KMS-11 (cell line): Measurements from ENCODE around the gene TXNRD1.

Source experiments
- H2AFZ ChIP-seq: fragments of 200-600 bp; sonication (generic); 2 replicates; pipeline ENCODE4 v1.6.1; 2016; ENCODE audit warnings: antibody characterized with exemption, mixed run types, low read depth
- H3K27ac ChIP-seq: fragments of 200-600 bp; sonication (generic); 2 replicates; pipeline ENCODE4 v1.6.1; 2016; ENCODE audit warnings: mild to moderate bottlenecking, mixed run types
- H3K27me3 ChIP-seq: fragments of 200-600 bp; sonication (generic); 2 replicates; pipeline ENCODE4 v1.6.1; 2017; ENCODE audit warnings: mild to moderate bottlenecking, low read depth, mixed run types, moderate library complexity; ENCODE audit not compliant: insufficient read depth
- H3K36me3 ChIP-seq: fragments of 200-600 bp; sonication (generic); 2 replicates; pipeline ENCODE4 v1.6.1; 2017; ENCODE audit warnings: mild to moderate bottlenecking, mixed run types; ENCODE audit not compliant: insufficient read depth
- H3K4me1 ChIP-seq: fragments of 200-600 bp; sonication (generic); 2 replicates; pipeline ENCODE4 v1.6.1; 2016; ENCODE audit warnings: mild to moderate bottlenecking, low read depth, mixed run types; ENCODE audit not compliant: poor library complexity, severe bottlenecking
- H3K4me2 ChIP-seq: fragments of 200-600 bp; sonication (generic); 2 replicates; pipeline ENCODE4 v1.7.0; 2016; ENCODE audit warnings: mild to moderate bottlenecking, mixed run types
- H3K4me3 ChIP-seq: fragments of 200-600 bp; sonication (generic); IDR thresholded peaks from 2 replicates; pipeline ENCODE4 v1.6.1; 2017; ENCODE audit warnings: low read depth, low read length, mixed read lengths; ENCODE audit not compliant: insufficient read depth
- H3K79me2 ChIP-seq: fragments of 200-600 bp; sonication (generic); 2 replicates; pipeline ENCODE4 v1.6.1; 2016; ENCODE audit warnings: low read depth, mixed run types; ENCODE audit not compliant: insufficient read depth
- H3K9ac ChIP-seq: fragments of 200-600 bp; sonication (generic); 2 replicates; pipeline ENCODE4 v1.6.1; 2016; ENCODE audit warnings: mild to moderate bottlenecking, mixed run types
- H4K20me1 ChIP-seq: fragments of 200-600 bp; sonication (generic); 2 replicates; pipeline ENCODE4 v1.6.1; 2016; ENCODE audit warnings: mild to moderate bottlenecking, mixed run types; ENCODE audit not compliant: insufficient read depth
- CTCF ChIP-seq: fragments of 200-600 bp; sonication (generic); conservative IDR thresholded peaks from 2 replicates; pipeline ENCODE4 v1.6.1; 2017; ENCODE audit warnings: low read depth, mild to moderate bottlenecking, antibody characterized with exemption, low read length, moderate library complexity, mixed read lengths

TXNRD1 gene

DNA sequence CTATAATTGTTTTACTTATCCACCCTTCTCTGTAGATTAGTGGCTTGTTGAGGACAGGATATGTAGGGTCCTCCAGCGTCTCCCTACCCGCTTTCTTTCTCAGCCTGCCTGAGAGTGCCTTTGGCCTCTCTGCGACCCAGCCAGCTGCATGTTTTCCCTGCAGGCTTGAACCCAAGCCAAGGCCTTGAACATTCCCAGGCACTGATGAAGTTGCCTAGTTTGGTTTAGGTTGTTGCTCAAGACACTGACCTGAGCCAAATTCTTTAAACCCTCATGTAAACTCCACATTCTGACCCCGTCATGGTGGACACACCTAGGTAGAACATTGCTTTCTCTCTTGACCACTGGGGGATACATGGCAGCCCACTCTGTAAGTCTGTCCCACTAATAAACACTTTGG is 33.4 kb upstream of the TXNRD1 start:
- Histone ChIP-seq H3K27me3 (no peaks in the 10 kb centered on the region), H3K79me2 (no peaks in the 10 kb centered on the region), H3K27ac (no peak overlapping the region), H3K9ac (no peak overlapping the region), H3K4me3 (no peak overlapping the region), H4K20me1 (no peaks in the 10 kb centered on the region), H3K4me1 (no peaks in the 10 kb centered on the region), H2AFZ (no peak overlapping the region), H3K36me3 (no peaks in the 10 kb centered on the region), H3K4me2 (no peak overlapping the region)
- no peak for TF ChIP-seq CTCF

- Histone ChIP-seq H3K36me3 (no peaks in the 10 kb centered on the region), H3K4me1 (no peaks in the 10 kb centered on the region), H3K9ac (no peak overlapping the region), H2AFZ (no peak overlapping the region), H3K4me2 (no peak overlapping the region), H3K79me2 (no peaks in the 10 kb centered on the region), H3K27ac (no peak overlapping the region), H3K4me3 (no peak overlapping the region), H4K20me1 (no peaks in the 10 kb centered on the region), H3K27me3 (no peaks in the 10 kb centered on the region)
- no peak for TF ChIP-seq CTCF
These were observed 32.8 kb upstream of the TXNRD1 start for GRCh38 chr12:104182621-104183378.

DNA sequence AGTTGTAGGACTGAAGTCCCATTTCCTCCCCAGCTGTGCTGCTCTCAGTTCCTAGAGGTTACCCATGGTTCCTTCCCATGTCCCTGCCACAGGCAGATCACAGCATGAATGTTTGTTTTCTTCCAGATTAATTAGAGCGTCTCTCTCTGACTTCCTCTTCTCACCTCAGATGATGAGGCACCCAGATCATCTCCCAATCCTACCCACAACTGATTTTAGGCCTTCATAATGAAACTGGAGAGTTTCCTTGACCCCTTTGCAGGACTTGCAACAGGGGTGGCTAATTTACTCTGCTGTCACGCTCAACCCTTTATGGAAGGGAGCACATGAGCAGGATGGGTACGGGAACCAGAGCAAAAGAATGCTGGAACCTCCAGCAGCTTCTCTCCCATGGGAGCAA is 32.1 kb upstream of the TXNRD1 start:
- Histone ChIP-seq H3K4me2 (no peak overlapping the region), H3K4me1 (no peaks in the 10 kb centered on the region), H3K27me3 (no peaks in the 10 kb centered on the region), H2AFZ (no peak overlapping the region), H3K9ac (no peak overlapping the region), H3K27ac (no peak overlapping the region), H3K36me3 (no peaks in the 10 kb centered on the region), H3K4me3 (no peak overlapping the region), H4K20me1 (no peaks in the 10 kb centered on the region), H3K79me2 (no peaks in the 10 kb centered on the region)
- no peak for TF ChIP-seq CTCF

- H3K4me3 ChIP-seq, result no peak overlapping the region
- no peak overlapping the region for H3K9ac ChIP-seq
- no peak for TF ChIP-seq CTCF
- H3K27me3 ChIP-seq, result no peaks in the 10 kb centered on the region
- H3K36me3 ChIP-seq, result no peaks in the 10 kb centered on the region
- H2AFZ ChIP-seq, result no peak overlapping the region
- H3K4me2 ChIP-seq, result no peak overlapping the region
- H3K79me2 ChIP-seq, result no peaks in the 10 kb centered on the region
- no peak overlapping the region for H3K27ac ChIP-seq
- no peaks in the 10 kb centered on the region for H4K20me1 ChIP-seq
- H3K4me1 ChIP-seq, result no peaks in the 10 kb centered on the region
These were observed 28.0 kb upstream of the TXNRD1 start for GRCh38 chr12:104187446-104188155.
